AG20443 (cell line): ENCODE data around the gene RELL2.
"Not testable (repeated sequence)": the region's sequence is repeated elsewhere in the genome, so short reads cannot be mapped to it uniquely, and the experiment has no call there.

Experiments used
- DNase-seq: peaks from one replicate; pipeline ENCODE4 v3.0.0; 2012; ENCODE audit warnings: low spot score, mixed read lengths

RELL2 gene

GRCh38 chr5:141636413-141637122 lies at the start of gene RELL2, which contains the start of gene HDAC3:
RELL2 (plus strand) TSS chr5:141636997; CDS start chr5:141638226, 1,229 bp downstream.
HDAC3 (minus strand) TSS chr5:141636849; CDS start chr5:141636790, 59 bp downstream.
- peak; percentile 99 for DNase-seq

- DNase-seq: no peak
Measured at GRCh38 chr5:141590127-141590526, 46.7 kb upstream of the RELL2 start.

GRCh38 chr5:141596867-141597266 lies 39.9 kb upstream of the RELL2 start:
- no peak for DNase-seq

GRCh38 chr5:141597394-141597793 lies 39.4 kb upstream of the RELL2 start:
- no peak for DNase-seq

- no peak for DNase-seq
Measured at GRCh38 chr5:141597814-141598213, 39.0 kb upstream of the RELL2 start.

GRCh38 chr5:141598391-141599345 lies 38.1 kb upstream of the RELL2 start:
- peak; percentile 40 for DNase-seq

- DNase-seq: no peak
Measured at GRCh38 chr5:141602606-141603005, 34.2 kb upstream of the RELL2 start.

- DNase-seq: peak; percentile 91
Measured at GRCh38 chr5:141603923-141604717, 32.7 kb upstream of the RELL2 start.

GRCh38 chr5:141605523-141606277 lies 31.1 kb upstream of the RELL2 start:
- DNase-seq: peak; percentile 21

- DNase-seq: no peak
Measured at GRCh38 chr5:141608046-141608445, 28.8 kb upstream of the RELL2 start.

- DNase-seq: no peak
Measured at GRCh38 chr5:141608557-141608956, 28.2 kb upstream of the RELL2 start.

GRCh38 chr5:141609044-141609443 lies 27.8 kb upstream of the RELL2 start:
- DNase-seq: no peak

GRCh38 chr5:141609921-141610320 lies 26.9 kb upstream of the RELL2 start:
- DNase-seq: not testable (repeated sequence)

- DNase-seq: no peak
Measured at GRCh38 chr5:141611289-141611688, 25.5 kb upstream of the RELL2 start.

- no peak for DNase-seq
Measured at GRCh38 chr5:141613344-141613743, 23.5 kb upstream of the RELL2 start.

GRCh38 chr5:141615991-141616720 lies 20.6 kb upstream of the RELL2 start:
- DNase-seq: no peak

GRCh38 chr5:141617128-141617527 lies 19.7 kb upstream of the RELL2 start:
- no peak for DNase-seq

- no peak for DNase-seq
Measured at GRCh38 chr5:141617682-141618029, 19.1 kb upstream of the RELL2 start.

GRCh38 chr5:141618030-141618803 lies 18.6 kb upstream of the RELL2 start:
- DNase-seq: peak; percentile 47
